Loucy (cell line): Measurements from ENCODE around the gene FAT1.
"Not testable (repeated sequence)": the region's sequence is repeated elsewhere in the genome, so short reads cannot be mapped to it uniquely, and the experiment has no call there.

Experiments used
- H2AFZ ChIP-seq: fragments of 200-600 bp; sonication (generic); 2 replicates; pipeline ENCODE4 v1.6.0; 2016; ENCODE audit warnings: antibody characterized with exemption, mild to moderate bottlenecking, low read length, moderate library complexity
- H3F3A ChIP-seq: fragments of 200-600 bp; 2 replicates; pipeline ENCODE4 v1.6.0; 2016; ENCODE audit warnings: antibody characterized with exemption, low read depth, mild to moderate bottlenecking
- H3K27me3 ChIP-seq: fragments of 200-600 bp; sonication (generic); 2 replicates; pipeline ENCODE4 v1.6.1; 2014; ENCODE audit warnings: low read length, mild to moderate bottlenecking; ENCODE audit not compliant: insufficient read depth, poor library complexity, severe bottlenecking
- H3K36me3 ChIP-seq: fragments of 200-600 bp; sonication (generic); 2 replicates; pipeline ENCODE4 v1.6.1; 2016; ENCODE audit warnings: low read length; ENCODE audit not compliant: insufficient read depth
- H3K4me1 ChIP-seq: fragments of 200-600 bp; sonication (generic); 2 replicates; pipeline ENCODE4 v1.5.1; 2014; ENCODE audit warnings: low read length, mild to moderate bottlenecking; ENCODE audit not compliant: insufficient read depth, poor library complexity, severe bottlenecking
- H3K4me2 ChIP-seq: fragments of 200-600 bp; sonication (generic); 2 replicates; pipeline ENCODE4 v1.6.0; 2014; ENCODE audit warnings: antibody characterized with exemption, low read length, low read depth, mild to moderate bottlenecking; ENCODE audit not compliant: poor library complexity, severe bottlenecking
- H3K4me3 ChIP-seq: fragments of 200-600 bp; sonication (generic); 2 replicates; pipeline ENCODE4 v1.5.1; 2014; ENCODE audit warnings: low read length, mild to moderate bottlenecking, mixed read lengths; ENCODE audit not compliant: poor library complexity, severe bottlenecking
- H3K79me2 ChIP-seq: fragments of 200-600 bp; sonication (generic); 2 replicates; pipeline ENCODE4 v1.6.1; 2014; ENCODE audit warnings: low read length; ENCODE audit not compliant: insufficient read depth
- H3K9ac ChIP-seq: fragments of 200-600 bp; sonication (generic); 2 replicates; pipeline ENCODE4 v1.6.0; 2014; ENCODE audit warnings: mild to moderate bottlenecking, low read depth, low read length, moderate library complexity; ENCODE audit not compliant: poor library complexity, severe bottlenecking
- H3K9me2 ChIP-seq: fragments of 200-600 bp; sonication (generic); replicated peaks from 2 replicates; pipeline ENCODE4 v1.6.1; 2016; ENCODE audit warnings: low read depth, low read length, mixed read lengths
- H3K9me3 ChIP-seq: fragments of 200-600 bp; sonication (generic); 2 replicates; pipeline ENCODE4 v1.6.1; 2014; ENCODE audit warnings: mild to moderate bottlenecking, antibody characterized with exemption, low read length, low read depth; ENCODE audit not compliant: insufficient read depth
- H4K20me1 ChIP-seq: fragments of 200-600 bp; sonication (generic); 2 replicates; pipeline ENCODE4 v1.6.0; 2014; ENCODE audit warnings: antibody characterized with exemption, low read length, mild to moderate bottlenecking; ENCODE audit not compliant: insufficient read depth, poor library complexity, severe bottlenecking
- EZH2phosphoT487 ChIP-seq: fragments of 200-600 bp; IDR thresholded peaks from 2 replicates; pipeline ENCODE4 v1.6.1; 2018; ENCODE audit warnings: antibody characterized with exemption, mild to moderate bottlenecking, moderate library complexity, borderline replicate concordance
- TF ChIP-seq, protein P1 (sequence below): fragments of 200-600 bp; sonication (generic); conservative IDR thresholded peaks from 2 replicates; pipeline ENCODE4 v1.5.1; 2014; ENCODE audit warnings: mild to moderate bottlenecking, antibody characterized with exemption, low read length

The FAT1 gene

DNA sequence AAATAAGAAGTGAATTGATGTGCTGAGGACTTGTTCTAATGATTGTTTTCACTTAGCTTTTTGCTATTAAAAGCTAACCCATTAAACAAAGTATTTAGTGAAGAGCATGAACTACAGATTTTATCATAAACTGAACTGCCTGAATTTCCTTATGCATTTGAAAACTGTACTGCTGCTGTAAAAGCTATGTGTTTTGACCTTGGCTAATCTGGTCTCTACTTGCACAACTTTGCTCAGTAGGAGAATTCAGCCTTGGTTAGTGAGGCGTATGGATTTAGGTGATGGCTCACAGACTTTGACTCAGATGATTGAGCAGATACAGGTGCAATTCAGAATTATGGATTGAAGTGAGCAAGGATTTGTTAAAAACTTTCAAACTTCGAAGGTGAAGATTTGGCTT is 38.7 kb upstream of the FAT1 start:
- H4K20me1 ChIP-seq = no peaks in the 10 kb centered on the region
- H3K9ac ChIP-seq = no peak overlapping the region
- H3K4me2 ChIP-seq = no peak overlapping the region
- no peaks in the 10 kb centered on the region for H3K36me3 ChIP-seq
- no peaks in the 10 kb centered on the region for H3K79me2 ChIP-seq
- H3K9me3 ChIP-seq = no peaks in the 10 kb centered on the region
- peaks cover 15% of the 10 kb centered on the region for H3K4me1 ChIP-seq
- H3F3A ChIP-seq = no peaks in the 10 kb centered on the region
- TF ChIP-seq EZH2phosphoT487 = no peak
- TF ChIP-seq, protein P1, sequence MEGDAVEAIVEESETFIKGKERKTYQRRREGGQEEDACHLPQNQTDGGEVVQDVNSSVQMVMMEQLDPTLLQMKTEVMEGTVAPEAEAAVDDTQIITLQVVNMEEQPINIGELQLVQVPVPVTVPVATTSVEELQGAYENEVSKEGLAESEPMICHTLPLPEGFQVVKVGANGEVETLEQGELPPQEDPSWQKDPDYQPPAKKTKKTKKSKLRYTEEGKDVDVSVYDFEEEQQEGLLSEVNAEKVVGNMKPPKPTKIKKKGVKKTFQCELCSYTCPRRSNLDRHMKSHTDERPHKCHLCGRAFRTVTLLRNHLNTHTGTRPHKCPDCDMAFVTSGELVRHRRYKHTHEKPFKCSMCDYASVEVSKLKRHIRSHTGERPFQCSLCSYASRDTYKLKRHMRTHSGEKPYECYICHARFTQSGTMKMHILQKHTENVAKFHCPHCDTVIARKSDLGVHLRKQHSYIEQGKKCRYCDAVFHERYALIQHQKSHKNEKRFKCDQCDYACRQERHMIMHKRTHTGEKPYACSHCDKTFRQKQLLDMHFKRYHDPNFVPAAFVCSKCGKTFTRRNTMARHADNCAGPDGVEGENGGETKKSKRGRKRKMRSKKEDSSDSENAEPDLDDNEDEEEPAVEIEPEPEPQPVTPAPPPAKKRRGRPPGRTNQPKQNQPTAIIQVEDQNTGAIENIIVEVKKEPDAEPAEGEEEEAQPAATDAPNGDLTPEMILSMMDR = no peak
- no peak overlapping the region for H3K4me3 ChIP-seq
- no peaks in the 10 kb centered on the region for H3K27me3 ChIP-seq
- no peaks in the 10 kb centered on the region for H3K9me2 ChIP-seq
- no peak overlapping the region for H2AFZ ChIP-seq

- not testable (repeated sequence) for H3K4me2 ChIP-seq
Measured at GRCh38 chr4:186761956-186762355, 38.3 kb upstream of the FAT1 start.

DNA sequence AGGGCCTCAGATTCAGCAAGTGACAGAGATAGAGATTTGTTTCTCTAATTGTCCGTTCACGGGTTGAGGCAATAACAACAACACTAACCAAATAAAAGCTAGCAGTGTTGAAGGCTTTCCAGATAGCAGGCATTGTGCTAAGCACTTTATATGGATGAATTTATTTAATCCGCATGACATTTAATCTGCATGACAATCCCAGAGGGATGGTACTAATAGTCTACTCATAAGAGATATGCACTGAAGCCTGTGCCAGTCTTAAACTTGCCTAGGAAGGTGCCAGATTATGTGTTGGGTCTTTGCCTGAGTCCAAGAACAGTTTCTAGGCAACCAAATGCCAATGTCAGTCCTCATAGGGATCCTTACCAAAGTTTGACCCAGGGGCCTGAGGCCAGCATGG is 37.7 kb upstream of the FAT1 start:
- Histone ChIP-seq H2AFZ (no peak overlapping the region), H3F3A (no peaks in the 10 kb centered on the region), H3K9me2 (no peaks in the 10 kb centered on the region), H3K36me3 (no peaks in the 10 kb centered on the region), H3K4me2 (no peak overlapping the region), H3K9me3 (no peaks in the 10 kb centered on the region), H3K9ac (no peak overlapping the region), H3K4me1 (peaks cover 15% of the 10 kb centered on the region), H4K20me1 (no peaks in the 10 kb centered on the region), H3K4me3 (no peak overlapping the region), H3K27me3 (no peaks in the 10 kb centered on the region), H3K79me2 (no peaks in the 10 kb centered on the region)
- TF ChIP-seq EZH2phosphoT487 = no peak
- TF ChIP-seq, protein P1 = no peak

More at GRCh38 chr4:186761956-186762355, 38.3 kb upstream of the FAT1 start:
- not testable (repeated sequence) for H3K9ac ChIP-seq, H3F3A ChIP-seq, H3K79me2 ChIP-seq, H3K9me3 ChIP-seq, H3K9me2 ChIP-seq, H3K36me3 ChIP-seq, H3K4me3 ChIP-seq, H4K20me1 ChIP-seq, H2AFZ ChIP-seq, H3K27me3 ChIP-seq
- H3K4me1 ChIP-seq = peaks cover 15% of the 10 kb centered on the region

DNA sequence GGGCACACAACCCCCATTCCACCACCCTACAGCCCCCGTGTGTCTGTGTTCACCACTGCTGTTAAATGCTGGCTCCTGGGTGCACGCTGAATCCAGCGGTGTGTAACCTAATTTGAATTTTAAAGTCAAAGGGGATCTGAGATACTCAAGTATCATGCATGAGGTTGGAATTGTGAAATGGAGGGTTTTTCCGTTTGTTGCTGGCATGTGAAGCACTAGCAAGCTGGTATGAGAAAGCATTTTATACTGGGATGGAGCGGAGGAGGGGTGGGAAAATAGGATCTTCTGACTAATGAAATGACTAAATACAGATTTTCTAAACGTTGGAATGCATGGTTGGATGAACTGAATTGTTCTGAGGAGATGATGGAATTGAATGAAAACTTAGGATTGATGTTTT is 36.9 kb upstream of the FAT1 start:
- H3K36me3 ChIP-seq = no peaks in the 10 kb centered on the region
- no peaks in the 10 kb centered on the region for H3K9me2 ChIP-seq

More for the DNA sequence above, 36.9 kb upstream of the FAT1 start:
- TF ChIP-seq EZH2phosphoT487 = no peak
- TF ChIP-seq, protein P1 = no peak
- Histone ChIP-seq H2AFZ (no peak overlapping the region), H3K4me1 (peaks cover 14% of the 10 kb centered on the region), H3K4me3 (no peak overlapping the region), H4K20me1 (no peaks in the 10 kb centered on the region), H3K79me2 (no peaks in the 10 kb centered on the region), H3K9ac (no peak overlapping the region), H3K27me3 (no peaks in the 10 kb centered on the region), H3F3A (no peaks in the 10 kb centered on the region), H3K4me2 (no peak overlapping the region), H3K9me3 (no peaks in the 10 kb centered on the region)
